Tibial nerve (tissue), 4 donors: ENCODE measurements around the gene GPHN. TPM values are rescaled to one million over a fixed set of nuclear protein-coding genes. Genes with fewer than 3 reads are reported as not detected.

Source experiments
- DNase-seq, 2 donors: peaks; one replicate each; pipeline ENCODE4 v3.0.0-alpha.2; 2019; ENCODE audit warnings: low spot score in 2 of 2
- H3K27ac ChIP-seq, 4 donors: fragments of 200-600 bp; sonication (generic) in 3 of 4; one replicate each; pipeline ENCODE4 v1.5.1; 2017 to 2019; ENCODE audit warnings: mild to moderate bottlenecking in 1 of 4
- H3K27me3 ChIP-seq, 2 donors: fragments of 200-600 bp; sonication (generic) in 1 of 2; one replicate each; pipeline versions ENCODE4 v1.5.1 to v1.6.0; 2017 to 2019
- H3K36me3 ChIP-seq, 3 donors: fragments of 200-600 bp; sonication (generic); one replicate each; pipeline ENCODE4 v1.5.1; 2018 to 2019
- H3K4me1 ChIP-seq, 4 donors: fragments of 200-600 bp; sonication (generic) in 3 of 4; one replicate each; pipeline ENCODE4 v1.5.1; 2017 to 2019
- H3K4me3 ChIP-seq, 4 donors: fragments of 200-600 bp; sonication (generic) in 3 of 4; one replicate each; pipeline ENCODE4 v1.5.1; 2017 to 2019; ENCODE audit warnings: mild to moderate bottlenecking in 1 of 4, moderate library complexity in 1 of 4
- H3K9me3 ChIP-seq, 4 donors: fragments of 200-600 bp; sonication (generic) in 3 of 4; one replicate each; pipeline ENCODE4 v1.5.1; 2017 to 2019
- CTCF ChIP-seq, 5 experiments: fragments of 200-600 bp in 3 of 5; fragments of 450-650 bp in 2 of 5; sonication (generic) in 3 of 5; IDR thresholded peaks; one replicate each; pipeline ENCODE4 v1.5.1; 2016 to 2019; ENCODE audit warnings: antibody characterized with exemption in 5 of 5, mild to moderate bottlenecking in 3 of 5, moderate library complexity in 2 of 5
- EP300 ChIP-seq, 2 donors: sonication (generic); formaldehyde crosslinking; IDR thresholded peaks; one replicate each; pipeline ENCODE4 v1.6.1; 2017; ENCODE audit warnings: antibody characterized with exemption in 2 of 2, mild to moderate bottlenecking in 1 of 2
- POLR2A ChIP-seq, 2 donors: fragments of 450-650 bp; IDR thresholded peaks; one replicate each; pipeline ENCODE4 v1.6.1; 2017; ENCODE audit warnings: antibody characterized with exemption in 2 of 2, mild to moderate bottlenecking in 2 of 2, moderate library complexity in 2 of 2
- WGBS, 2 donors: methylation state at CpG; one replicate each; pipeline ENCODE4 v1.1.5; 2018; 5-methylcytosine and 5-hydroxymethylcytosine counted together
- total RNA-seq, 4 donors: library from RNA; depleted of rRNA; stranded (reverse); fragments of >200 nt; gene quantifications; one replicate each; pipeline ENCODE4 v1.1.0, GENCODE V29; 2016

Gene GPHN
- total RNA-seq, 4 donors from 2014 or later: 16.3 to 73.0 (median 36.8) TPM

GRCh38 chr14:66959437-66960050, 451.6 kb downstream of the GPHN start:
- 93 to 96% methylated on average over 3 of the region's 3 CpGs for WGBS, 2 donors
- no peak for TF ChIP-seq POLR2A (IDR thresholded peaks at IDR 0.05)
- TF ChIP-seq CTCF (IDR thresholded peaks at IDR 0.05): no peak
- no peak for TF ChIP-seq EP300 (IDR thresholded peaks at IDR 0.05)
- H3K4me3 ChIP-seq: no peak overlapping the region
- no peaks in the 10 kb centered on the region for H3K4me1 ChIP-seq
- H3K27ac ChIP-seq: no peak overlapping the region
- H3K9me3 ChIP-seq: peaks cover 0 to 29% (median 9%) of the 10 kb centered on the region in 4 donors
- H3K27me3 ChIP-seq: no peaks in the 10 kb centered on the region
- peaks cover 0 to 44% (median 0%) of the 10 kb centered on the region in 3 donors for H3K36me3 ChIP-seq
- no peak for DNase-seq

DNA sequence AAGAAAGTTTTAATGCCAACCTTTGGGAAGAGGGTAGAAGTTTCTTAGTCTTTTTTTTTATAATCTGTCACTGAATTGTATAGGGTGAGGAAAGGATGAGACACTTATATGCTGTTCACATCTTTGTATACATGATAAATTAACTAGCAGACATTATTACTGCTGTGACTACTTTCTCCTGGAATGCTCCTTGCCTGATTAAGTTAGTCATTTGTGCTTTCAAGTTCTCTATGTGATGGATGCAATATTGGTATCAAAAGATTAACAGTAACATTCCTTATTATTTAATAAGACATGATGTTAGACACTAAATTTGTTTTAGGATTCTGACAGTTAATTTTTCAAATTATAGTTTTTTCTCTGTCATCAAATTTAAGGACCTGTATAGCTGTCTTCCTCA, 457.9 kb downstream of the GPHN start:
- no peak for DNase-seq
- H3K27ac ChIP-seq: no peak overlapping the region
- no peaks in the 10 kb centered on the region for H3K27me3 ChIP-seq
- peaks cover 0 to 23% (median 0%) of the 10 kb centered on the region in 3 donors for H3K36me3 ChIP-seq
- no peak overlapping the region for H3K4me3 ChIP-seq
- H3K9me3 ChIP-seq: peaks cover 0 to under 1% (median 0%) of the 10 kb centered on the region in 4 donors
- TF ChIP-seq POLR2A (IDR thresholded peaks at IDR 0.05) (no peak), EP300 (IDR thresholded peaks at IDR 0.05) (no peak), CTCF (IDR thresholded peaks at IDR 0.05) (no peak)
- no peaks in the 10 kb centered on the region for H3K4me1 ChIP-seq

DNA sequence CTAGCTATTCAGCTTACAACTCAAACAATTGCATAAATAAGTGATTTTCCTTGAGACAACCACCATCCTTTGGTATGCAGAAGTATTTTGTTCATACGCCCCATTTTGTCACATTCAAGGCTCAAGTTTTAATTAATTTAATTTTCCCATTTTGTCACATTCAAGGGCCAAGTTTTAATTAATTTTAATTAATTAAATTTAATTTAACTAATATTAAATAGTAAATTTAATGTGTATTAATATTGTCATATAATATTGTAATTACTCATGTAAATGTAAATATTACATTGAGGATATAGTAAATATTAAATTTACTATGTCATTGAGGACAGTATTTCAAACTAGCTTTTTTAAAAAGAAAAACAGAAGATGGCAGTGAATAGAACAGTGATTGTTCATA, 464.5 kb downstream of the GPHN start:
- H3K36me3 ChIP-seq: peaks cover 0 to 7% (median 0%) of the 10 kb centered on the region in 3 donors
- no peaks in the 10 kb centered on the region for H3K27me3 ChIP-seq
- no peak overlapping the region for H3K4me3 ChIP-seq
- DNase-seq: no peak
- no peaks in the 10 kb centered on the region for H3K4me1 ChIP-seq
- TF ChIP-seq POLR2A (IDR thresholded peaks at IDR 0.05) (no peak), CTCF (IDR thresholded peaks at IDR 0.05) (no peak), EP300 (IDR thresholded peaks at IDR 0.05) (no peak)
- 96 to 100% methylated on average over 1 of the region's 1 CpG for WGBS, 2 donors
- no peaks in the 10 kb centered on the region for H3K9me3 ChIP-seq
- H3K27ac ChIP-seq: no peak overlapping the region

- Histone ChIP-seq H3K27ac (no peak overlapping the region), H3K27me3 (no peaks in the 10 kb centered on the region), H3K4me3 (no peak overlapping the region), H3K4me1 (no peaks in the 10 kb centered on the region), H3K9me3 (no peaks in the 10 kb centered on the region), H3K36me3 (peaks cover 0 to 7% (median 0%) of the 10 kb centered on the region in 3 donors)
- no peak for DNase-seq
- no peak for TF ChIP-seq POLR2A (IDR thresholded peaks at IDR 0.05)
- TF ChIP-seq EP300 (IDR thresholded peaks at IDR 0.05): no peak
Observed at GRCh38 chr14:66974397-66975025, 466.6 kb downstream of the GPHN start.

- WGBS, 2 donors: 77 to 81% methylated on average over 2 of the region's 2 CpGs
- Histone ChIP-seq H3K4me3 (no peak overlapping the region), H3K27me3 (no peaks in the 10 kb centered on the region), H3K4me1 (no peaks in the 10 kb centered on the region), H3K36me3 (peaks cover 0 to 7% (median 0%) of the 10 kb centered on the region in 3 donors), H3K9me3 (no peaks in the 10 kb centered on the region), H3K27ac (no peak overlapping the region)
- DNase-seq: no peak
- no peak for TF ChIP-seq POLR2A (IDR thresholded peaks at IDR 0.05)
- TF ChIP-seq EP300 (IDR thresholded peaks at IDR 0.05): no peak
- TF ChIP-seq CTCF (IDR thresholded peaks at IDR 0.05): no peak
Observed at GRCh38 chr14:66975251-66975650, 467.3 kb downstream of the GPHN start.
